AG04450 (cell line): Measurements from ENCODE around the gene RIC8A. TPM values are rescaled to one million over a fixed set of nuclear protein-coding genes. Genes with fewer than 3 reads are reported as not detected.

Experiments used
- CTCF ChIA-PET: fragments of 300-600, 350-600 bp; formaldehyde crosslinking; extraction: SDS; loops from one replicate; lab custom pipeline; 2022; ENCODE audit warnings: antibody characterized with exemption, inconsistent platforms; lab: Charles Lee
- POLR2A ChIA-PET: fragments of 350-600 bp; formaldehyde crosslinking; extraction: SDS; loops from one replicate; lab custom pipeline; 2021; ENCODE audit warnings: antibody characterized with exemption, inconsistent platforms; lab: Yijun Ruan, JAX
- DNase-seq: peaks from one replicate; pipeline ENCODE4 v3.0.0-alpha.2; 2011; ENCODE audit warnings: low read depth, low spot score
- H3K27ac ChIP-seq: one replicate; pipeline ENCODE4 v1.5.1; 2012; ENCODE audit warnings: low read depth, low read length, control low read depth
- H3K27me3 ChIP-seq: one replicate; pipeline ENCODE4 v1.6.0; 2012; ENCODE audit warnings: low read length; ENCODE audit not compliant: control insufficient read depth, insufficient read depth
- H3K4me3 ChIP-seq: 2 replicates; pipeline ENCODE4 v1.5.1; 2011; ENCODE audit warnings: mild to moderate bottlenecking, low read depth, low read length, control low read depth
- H3K9me3 ChIP-seq: 2 replicates; pipeline ENCODE4 v1.5.1; 2012; ENCODE audit warnings: low read length; ENCODE audit not compliant: control insufficient read depth, insufficient read depth
- polyA plus RNA-seq: library from polyadenylated mRNA; depleted of rRNA; stranded (reverse); fragments of >200 nt; gene quantifications from 2 replicates; pipeline ENCODE4 v1.2.3, GENCODE V29; 2011
- TF ChIP-seq, protein P1 (sequence below): IDR thresholded peaks from 2 replicates; pipeline ENCODE4 v1.5.1; 2011; ENCODE audit warnings: low read depth, low read length, control low read depth, inconsistent platforms

RIC8A gene
- polyA plus RNA-seq, 1 experiment = 118 TPM

DNA sequence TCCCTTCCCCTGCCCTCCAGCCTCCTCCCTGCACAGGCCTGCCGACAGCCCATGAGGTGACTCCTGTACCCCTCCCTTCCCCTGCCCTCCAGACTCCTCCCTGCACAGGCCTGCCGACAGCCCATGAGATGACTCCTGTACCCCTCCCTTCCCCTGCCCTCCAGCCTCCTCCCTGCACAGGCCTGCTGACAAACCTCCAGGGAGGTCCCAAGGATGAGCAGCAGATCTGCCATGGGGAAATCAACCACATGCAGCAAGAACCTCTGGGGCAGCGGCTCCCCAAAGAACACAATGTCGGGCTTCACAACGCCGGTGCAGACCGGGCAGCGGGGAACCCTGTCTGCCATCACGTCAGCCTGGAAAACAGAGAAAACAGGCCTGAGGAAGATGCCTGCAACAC lies 16.4 kb downstream of the RIC8A start:
- no peaks in the 10 kb centered on the region for H3K27me3 ChIP-seq
- no peak overlapping the region for H3K27ac ChIP-seq
- TF ChIP-seq, protein P1, sequence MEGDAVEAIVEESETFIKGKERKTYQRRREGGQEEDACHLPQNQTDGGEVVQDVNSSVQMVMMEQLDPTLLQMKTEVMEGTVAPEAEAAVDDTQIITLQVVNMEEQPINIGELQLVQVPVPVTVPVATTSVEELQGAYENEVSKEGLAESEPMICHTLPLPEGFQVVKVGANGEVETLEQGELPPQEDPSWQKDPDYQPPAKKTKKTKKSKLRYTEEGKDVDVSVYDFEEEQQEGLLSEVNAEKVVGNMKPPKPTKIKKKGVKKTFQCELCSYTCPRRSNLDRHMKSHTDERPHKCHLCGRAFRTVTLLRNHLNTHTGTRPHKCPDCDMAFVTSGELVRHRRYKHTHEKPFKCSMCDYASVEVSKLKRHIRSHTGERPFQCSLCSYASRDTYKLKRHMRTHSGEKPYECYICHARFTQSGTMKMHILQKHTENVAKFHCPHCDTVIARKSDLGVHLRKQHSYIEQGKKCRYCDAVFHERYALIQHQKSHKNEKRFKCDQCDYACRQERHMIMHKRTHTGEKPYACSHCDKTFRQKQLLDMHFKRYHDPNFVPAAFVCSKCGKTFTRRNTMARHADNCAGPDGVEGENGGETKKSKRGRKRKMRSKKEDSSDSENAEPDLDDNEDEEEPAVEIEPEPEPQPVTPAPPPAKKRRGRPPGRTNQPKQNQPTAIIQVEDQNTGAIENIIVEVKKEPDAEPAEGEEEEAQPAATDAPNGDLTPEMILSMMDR = no peak
- H3K9me3 ChIP-seq = no peaks in the 10 kb centered on the region
- ChIA-PET POLR2A (no interaction called here), CTCF (no interaction called here)
- DNase-seq = no peak
- no peak overlapping the region for H3K4me3 ChIP-seq

DNA sequence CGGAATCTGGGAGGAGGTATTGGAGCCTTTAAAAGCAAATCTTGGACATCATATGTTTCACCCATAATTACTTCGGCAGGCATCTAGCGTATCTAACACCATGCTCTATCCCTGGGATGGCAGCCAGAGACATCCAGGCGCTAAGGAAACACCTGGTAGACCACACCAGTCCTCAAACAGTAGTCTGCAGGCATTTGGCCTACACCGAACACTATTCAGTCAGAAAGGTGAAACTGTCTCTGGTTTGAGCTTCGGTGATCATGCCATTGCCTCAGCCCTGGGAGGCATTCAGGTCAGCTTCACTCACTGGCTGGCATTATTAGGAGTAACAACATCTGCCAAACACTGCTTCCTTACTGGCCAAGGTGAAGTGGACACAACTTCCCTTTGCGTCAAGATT lies 16.9 kb downstream of the RIC8A start:
- Histone ChIP-seq H3K9me3 (no peaks in the 10 kb centered on the region), H3K4me3 (no peak overlapping the region), H3K27me3 (no peaks in the 10 kb centered on the region), H3K27ac (no peak overlapping the region)
- POLR2A ChIA-PET = no interaction called here
- no peak for DNase-seq
- CTCF ChIA-PET = no interaction called here
- TF ChIP-seq, protein P1 = no peak

DNA sequence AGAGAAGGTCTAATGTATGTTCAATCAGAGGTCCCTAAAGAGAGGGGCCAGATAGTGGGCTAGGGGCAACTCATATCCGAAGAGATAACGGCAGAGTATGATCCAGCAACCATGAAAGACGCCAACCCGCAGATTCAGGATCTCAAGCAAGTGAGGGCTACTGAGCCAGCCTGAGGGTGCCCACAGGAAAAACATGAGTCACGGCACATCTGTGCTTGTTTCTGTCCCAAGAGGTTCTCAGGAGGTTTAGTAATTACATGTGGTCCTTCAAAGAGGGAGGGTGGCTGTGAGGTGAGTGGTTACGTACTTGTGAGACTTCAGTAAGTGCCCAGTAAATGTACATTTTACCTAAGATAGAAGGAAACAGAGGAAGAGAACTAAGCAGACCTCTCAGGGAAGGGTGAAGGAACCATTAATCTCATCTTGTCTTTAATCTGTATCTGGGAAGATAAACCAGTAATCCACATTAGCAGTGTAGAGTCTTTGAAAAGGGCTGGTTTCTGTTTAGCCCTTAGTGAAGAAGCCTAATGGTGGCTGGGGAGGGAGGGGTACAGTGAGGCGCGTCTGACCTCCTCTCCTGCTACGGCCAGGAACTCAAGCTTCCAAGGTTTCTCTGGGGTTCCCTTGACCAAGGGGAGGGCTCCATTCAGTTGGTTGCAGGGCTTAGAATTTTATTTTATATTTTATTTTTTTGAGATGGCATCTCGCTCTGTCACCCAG lies 18.4 kb downstream of the RIC8A start:
- TF ChIP-seq, protein P1 = no peak
- ChIA-PET POLR2A (no interaction called here), CTCF (no interaction called here)
- DNase-seq = no peak
- Histone ChIP-seq H3K27me3 (no peaks in the 10 kb centered on the region), H3K27ac (no peak overlapping the region), H3K9me3 (no peaks in the 10 kb centered on the region), H3K4me3 (no peak overlapping the region)

DNA sequence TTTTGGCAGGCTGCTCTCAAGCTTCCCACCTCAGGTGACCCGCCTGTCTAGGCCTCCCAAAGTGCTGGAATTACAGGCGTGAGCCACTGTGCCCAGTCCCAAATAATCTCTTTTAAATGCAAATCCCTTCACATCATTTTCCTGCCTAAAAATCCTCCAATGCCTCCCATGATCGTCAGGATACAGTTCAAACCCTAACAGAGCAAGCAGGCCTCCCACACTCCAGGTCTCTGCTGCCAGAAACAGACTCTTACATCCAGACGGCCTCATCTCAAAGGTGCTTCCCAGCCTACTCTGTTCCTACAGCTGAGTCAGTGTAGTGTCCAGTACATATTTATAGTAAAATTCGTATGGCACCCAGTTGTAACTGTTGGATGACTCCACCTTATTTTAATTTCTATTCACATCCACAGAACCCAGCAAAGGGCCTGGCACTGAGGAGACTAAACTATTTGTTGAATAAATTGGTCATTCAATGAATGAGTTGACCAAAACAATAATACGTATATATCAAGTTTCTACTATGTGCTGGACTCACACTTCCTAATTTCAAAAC lies 20.4 kb downstream of the RIC8A start:
- H3K27me3 ChIP-seq = no peaks in the 10 kb centered on the region
- ChIA-PET CTCF (interaction anchor here (1.1 kb wide), 1 partner anchor 12 kb away, joined by 3 read pairs; no protein-coding TSS in a partner anchor), POLR2A (no interaction called here)
- no peak overlapping the region for H3K4me3 ChIP-seq
- no peak overlapping the region for H3K27ac ChIP-seq
- DNase-seq = no peak
- no peaks in the 10 kb centered on the region for H3K9me3 ChIP-seq
- TF ChIP-seq, protein P1 = no peak

DNA sequence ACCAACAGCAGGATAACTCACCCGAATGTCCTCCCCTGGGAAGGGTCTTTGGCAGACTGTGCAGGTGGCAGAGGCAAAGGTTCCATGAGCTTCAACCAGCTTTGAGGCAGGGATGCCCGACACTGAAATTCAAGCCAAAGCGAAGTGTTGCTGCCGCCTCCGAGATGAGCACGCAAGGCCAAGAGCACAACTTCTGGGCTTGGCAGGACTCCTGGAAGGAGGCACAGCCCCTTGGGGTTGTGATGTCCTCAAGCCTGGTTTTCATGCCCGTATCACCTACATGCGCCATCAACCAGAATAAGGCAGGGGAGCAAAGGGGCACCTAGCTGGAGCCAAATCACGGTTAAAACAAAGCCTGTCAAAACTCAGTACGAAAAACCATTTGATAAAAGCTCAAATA lies 22.9 kb downstream of the RIC8A start:
- POLR2A ChIA-PET = interaction anchor here (0.8 kb wide), 1 partner anchor 23 kb away, joined by 5 read pairs; the partner anchor contains the start of genes BET1L and RIC8A

More for the DNA sequence above, 22.9 kb downstream of the RIC8A start:
- CTCF ChIA-PET = no interaction called here
- Histone ChIP-seq H3K4me3 (no peak overlapping the region), H3K27ac (no peak overlapping the region), H3K27me3 (no peaks in the 10 kb centered on the region), H3K9me3 (no peaks in the 10 kb centered on the region; the same call in 1 of the 2 replicates)
- no peak for DNase-seq
- TF ChIP-seq, protein P1 = no peak
